Adrenal gland (tissue), 5 donors: ENCODE measurements around the gene MTMR11.

Experiments used
- CTCF ChIP-seq, 6 experiments: fragments of 450-650 bp in 4 of 6; fragments of 200-600 bp in 2 of 6; sonication (generic) in 1 of 6; IDR thresholded peaks; 1 replicate in 5 of 6; 2 replicates in 1 of 6; pipeline versions ENCODE4 v1.5.1 to v1.8.0; 2016 to 2021; ENCODE audit warnings: antibody characterized with exemption in 6 of 6, mild to moderate bottlenecking in 2 of 6, moderate library complexity in 1 of 6
- POLR2A ChIP-seq, 2 donors: fragments of 450-650 bp; IDR thresholded peaks; one replicate each; pipeline ENCODE4 v1.6.1; 2017; ENCODE audit warnings: antibody characterized with exemption in 2 of 2, mild to moderate bottlenecking in 2 of 2, moderate library complexity in 1 of 2
- donor health status: DM: no; HTN: no; CAD: no.

- TF ChIP-seq CTCF (IDR thresholded peaks at IDR 0.05) (no peak), POLR2A (IDR thresholded peaks at IDR 0.05) (no peak)
Measured at GRCh38 chr1:149936170-149936991, at the start of gene MTMR11.
